Gastrocnemius medialis (tissue), 4 donors: ENCODE measurements around the gene IKZF2.

Source experiments
- CTCF ChIP-seq, 5 experiments: fragments of 450-650 bp in 3 of 5; fragments of 200-600 bp in 2 of 5; sonication (generic) in 2 of 5; IDR thresholded peaks in 4 of 5; conservative IDR thresholded peaks in 1 of 5; 1 replicate in 4 of 5; 2 replicates in 1 of 5; pipeline ENCODE4 v1.5.1; 2016 to 2019; ENCODE audit warnings: antibody characterized with exemption in 5 of 5, mild to moderate bottlenecking in 3 of 5, moderate library complexity in 3 of 5
- POLR2A ChIP-seq, 2 donors: fragments of 450-650 bp; IDR thresholded peaks; one replicate each; pipeline ENCODE4 v1.6.1; 2017; ENCODE audit warnings: antibody characterized with exemption in 2 of 2, mild to moderate bottlenecking in 2 of 2, moderate library complexity in 2 of 2

DNA sequence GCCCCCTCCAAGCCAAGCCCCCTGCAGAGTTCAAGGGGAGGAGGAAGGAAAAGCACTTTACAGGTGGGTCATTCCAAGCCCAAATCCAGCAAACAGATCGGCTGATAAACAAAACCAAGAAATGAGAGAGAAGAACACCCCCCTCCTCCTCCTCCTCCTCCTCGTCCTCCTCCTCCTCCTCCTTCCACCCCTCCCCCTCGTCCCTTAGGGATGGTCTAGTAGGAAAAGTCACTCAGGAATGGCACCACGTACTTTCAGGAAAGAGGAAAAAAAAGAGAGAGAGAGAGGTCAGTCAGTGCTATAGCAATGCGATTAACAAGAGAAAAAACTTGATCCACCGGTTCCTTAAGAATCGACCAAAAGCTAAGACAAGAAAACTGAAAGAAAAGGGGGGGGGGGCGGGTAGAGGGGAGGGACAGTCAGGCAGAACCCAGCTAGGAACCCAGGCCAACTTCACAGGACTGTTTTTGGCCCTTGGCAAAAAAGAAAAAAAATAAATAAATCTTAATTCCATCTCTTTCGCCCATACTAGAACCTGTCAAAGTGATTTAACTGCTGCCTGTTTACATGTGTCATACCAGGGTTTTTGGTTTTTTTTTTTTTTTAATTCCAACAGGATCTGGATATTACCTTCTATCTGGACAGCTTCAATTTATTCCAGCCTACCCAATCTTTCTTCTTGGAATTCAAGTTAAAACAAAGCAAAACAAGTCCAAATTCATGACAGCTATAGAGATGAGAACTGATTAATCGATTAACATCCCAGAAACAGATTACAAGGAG, 906 bp downstream of the IKZF2 start:
- TF ChIP-seq CTCF (IDR thresholded peaks at IDR 0.05 in 4 of 5, conservative IDR thresholded peaks at IDR 0.05 in 1 of 5) (no peak), POLR2A (IDR thresholded peaks at IDR 0.05) (no peak)
